WTC11 (cell line): ENCODE measurements around the gene FGF22. TPM values are rescaled to one million over a fixed set of nuclear protein-coding genes. Genes with fewer than 3 reads are reported as not detected.

Experiments used
- ATAC-seq: fragments of 200-7000 bp; cut with Tn5 transposase; 2 replicates; pipeline ENCODE4 v1.10.0; 2021; ENCODE audit warnings: mild to moderate bottlenecking, moderate library complexity
- CTCF ChIA-PET: fragments of 300-600 bp; sonication (Branson Sonifier 250); formaldehyde crosslinking; loops from one replicate; lab custom pipeline; 2021; ENCODE audit warnings: antibody characterized with exemption; lab: Charles Lee
- POLR2A ChIA-PET: fragments of 350-600 bp; sonication (Branson Sonifier 250); formaldehyde crosslinking; loops from one replicate; lab custom pipeline; 2021; ENCODE audit warnings: antibody characterized with exemption; lab: Charles Lee
- DNase-seq: peaks from one replicate; pipeline ENCODE4 v3.0.0; 2021; ENCODE audit warnings: low spot score
- H3K27ac Mint-ChIP-seq: 2 replicates; pipeline ENCODE4 v1.8.0; 2021; ENCODE audit warnings: mixed read lengths
- H3K27me3 Mint-ChIP-seq: 2 replicates; pipeline ENCODE4 v1.8.0; 2021; ENCODE audit warnings: low read depth, mild to moderate bottlenecking, moderate library complexity, mixed read lengths
- H3K36me3 Mint-ChIP-seq: 2 replicates; pipeline ENCODE4 v1.8.0; 2021; ENCODE audit warnings: mixed read lengths
- H3K4me1 Mint-ChIP-seq: 2 replicates; pipeline ENCODE4 v1.8.0; 2022; ENCODE audit warnings: mixed read lengths
- H3K4me3 Mint-ChIP-seq: 2 replicates; pipeline ENCODE4 v1.8.0; 2021; ENCODE audit warnings: mild to moderate bottlenecking, moderate library complexity, mixed read lengths
- H3K9me3 Mint-ChIP-seq: 2 replicates; pipeline ENCODE4 v1.8.0; 2021; ENCODE audit warnings: mixed read lengths
- CBFB ChIP-seq: sonication (generic); formaldehyde crosslinking; IDR thresholded peaks from 2 replicates; pipeline ENCODE4 v1.8.1; 2022; ENCODE audit warnings: mild to moderate bottlenecking, low read depth, missing genetic modification reagents
- CREB1 ChIP-seq: sonication (generic); formaldehyde crosslinking; IDR thresholded peaks from 2 replicates; pipeline ENCODE4 v1.8.0; 2023; ENCODE audit warnings: mild to moderate bottlenecking, missing genetic modification reagents
- E2F5 ChIP-seq: sonication (generic); formaldehyde crosslinking; IDR thresholded peaks from 2 replicates; pipeline ENCODE4 v1.8.1; 2022; ENCODE audit warnings: mild to moderate bottlenecking, moderate library complexity, missing genetic modification reagents
- ERG ChIP-seq: fragments of 250-450 bp; sonication (Bioruptor Pico); IDR thresholded peaks from 2 replicates; pipeline ENCODE4 v1.8.0; 2021; ENCODE audit warnings: mild to moderate bottlenecking
- FOXK1 ChIP-seq: sonication (generic); formaldehyde crosslinking; IDR thresholded peaks from 2 replicates; pipeline ENCODE4 v1.8.0; 2022; ENCODE audit warnings: mild to moderate bottlenecking, moderate library complexity, missing genetic modification reagents
- MAX ChIP-seq: sonication (generic); formaldehyde crosslinking; IDR thresholded peaks from 2 replicates; pipeline ENCODE4 v1.8.0; 2022; ENCODE audit warnings: mild to moderate bottlenecking, missing genetic modification reagents
- MLX ChIP-seq: sonication (generic); formaldehyde crosslinking; IDR thresholded peaks from 2 replicates; pipeline ENCODE4 v1.8.1; 2023; ENCODE audit warnings: mild to moderate bottlenecking, missing genetic modification reagents, moderate library complexity
- NFATC4 ChIP-seq: fragments of 250-450 bp; sonication (Bioruptor Pico); IDR thresholded peaks from 2 replicates; pipeline ENCODE4 v1.9.0; 2021; ENCODE audit warnings: mild to moderate bottlenecking
- NR2C2 ChIP-seq: sonication (generic); formaldehyde crosslinking; IDR thresholded peaks from 2 replicates; pipeline ENCODE4 v1.8.0; 2022; ENCODE audit warnings: mild to moderate bottlenecking, missing genetic modification reagents
- RORB ChIP-seq: fragments of 250-450 bp; sonication (Bioruptor Pico); IDR thresholded peaks from 2 replicates; pipeline ENCODE4 v1.9.0; 2021; ENCODE audit warnings: mild to moderate bottlenecking
- SMAD4 ChIP-seq: sonication (generic); formaldehyde crosslinking; IDR thresholded peaks from 2 replicates; pipeline ENCODE4 v1.8.0; 2022; ENCODE audit warnings: mild to moderate bottlenecking, missing genetic modification reagents
- TEAD4 ChIP-seq: sonication (generic); formaldehyde crosslinking; IDR thresholded peaks from 2 replicates; pipeline ENCODE4 v1.8.0; 2022; ENCODE audit warnings: mild to moderate bottlenecking, missing genetic modification reagents
- TP53 ChIP-seq: sonication (generic); formaldehyde crosslinking; IDR thresholded peaks from 2 replicates; pipeline ENCODE4 v1.8.1; 2023; ENCODE audit warnings: mild to moderate bottlenecking, missing genetic modification reagents
- ZBTB21 ChIP-seq: sonication (generic); formaldehyde crosslinking; IDR thresholded peaks from 2 replicates; pipeline ENCODE4 v1.8.1; 2023; ENCODE audit warnings: mild to moderate bottlenecking, missing genetic modification reagents, borderline replicate concordance
- ZMAT4 ChIP-seq: fragments of 250-450 bp; sonication (Bioruptor Pico); IDR thresholded peaks from 2 replicates; pipeline ENCODE4 v1.9.0; 2021; ENCODE audit warnings: mild to moderate bottlenecking
- ZNF219 ChIP-seq: sonication (generic); formaldehyde crosslinking; IDR thresholded peaks from 2 replicates; pipeline ENCODE4 v1.8.0; 2023; ENCODE audit warnings: missing genetic modification reagents, mild to moderate bottlenecking, borderline replicate concordance
- ZNF263 ChIP-seq: sonication (generic); formaldehyde crosslinking; IDR thresholded peaks from 2 replicates; pipeline ENCODE4 v1.8.1; 2022; ENCODE audit warnings: low read depth, mild to moderate bottlenecking, moderate library complexity, missing genetic modification reagents
- ZNF396 ChIP-seq: fragments of 250-450 bp; sonication (Bioruptor Pico); IDR thresholded peaks from 2 replicates; pipeline ENCODE4 v1.8.0; 2021; ENCODE audit warnings: mild to moderate bottlenecking, moderate library complexity, borderline replicate concordance
- ZNF425 ChIP-seq: fragments of 250-450 bp; sonication (Bioruptor Pico); conservative IDR thresholded peaks from 2 replicates; pipeline ENCODE4 v1.9.0; 2021; ENCODE audit warnings: mild to moderate bottlenecking
- ZNF512 ChIP-seq: sonication (generic); formaldehyde crosslinking; IDR thresholded peaks from 2 replicates; pipeline ENCODE4 v1.8.1; 2022; ENCODE audit warnings: missing genetic modification reagents, borderline replicate concordance
- total RNA-seq: library from RNA; stranded (reverse); gene quantifications from 3 replicates; pipeline ENCODE4 v1.2.3, GENCODE V29; 2021

FGF22 gene
- total RNA-seq, 1 experiment from 2014 or later, result 1.6 TPM

GRCh38 chr19:644789-645188, 5.1 kb downstream of the FGF22 start (continued):
- no peak for TF ChIP-seq ZNF512

- TF ChIP-seq ERG (no peak), FOXK1 (CRISPR knock-in tag) (no peak), E2F5 (CRISPR knock-in tag) (no peak), ZNF219 (CRISPR knock-in tag) (no peak), MLX (CRISPR knock-in tag) (no peak), ZNF425 (CRISPR knock-in tag) (no peak), ZNF396 (CRISPR knock-in tag) (no peak), NR2C2 (CRISPR knock-in tag) (no peak), CREB1 (CRISPR knock-in tag) (no peak)
- TF ChIP-seq, all 79 proteins: peak for 0
- CTCF ChIA-PET, result interaction anchor here (0.5 kb wide), 1 partner anchor 595 kb away, joined by 5 read pairs; no protein-coding TSS in a partner anchor
These were observed 6.5 kb downstream of the FGF22 start for GRCh38 chr19:645912-646778.

GRCh38 chr19:646779-647565, 7.3 kb downstream of the FGF22 start:
- Mint-ChIP-seq H3K27ac (no peak overlapping the region), H3K9me3 (no peaks in the 10 kb centered on the region), H3K36me3 (no peaks in the 10 kb centered on the region; the same call in 1 of the 2 replicates), H3K4me1 (no peaks in the 10 kb centered on the region), H3K4me3 (no peak overlapping the region), H3K27me3 (no peaks in the 10 kb centered on the region)
- DNase-seq, result no peak
- CTCF ChIA-PET, result interaction anchor here (0.5 kb wide), 1 partner anchor 594 kb away, joined by 5 read pairs; no protein-coding TSS in a partner anchor
- POLR2A ChIA-PET, result no interaction called here
- no peak for ATAC-seq
- TF ChIP-seq MLX (CRISPR knock-in tag) (no peak), CREB1 (CRISPR knock-in tag) (no peak), ERG (no peak), SMAD4 (CRISPR knock-in tag) (no peak), NFATC4 (CRISPR knock-in tag) (no peak), MAX (no peak), ZMAT4 (CRISPR knock-in tag) (no peak), ZBTB21 (CRISPR knock-in tag) (no peak), ZNF263 (CRISPR knock-in tag) (no peak), TEAD4 (no peak), CBFB (no peak), RORB (no peak), TP53 (CRISPR knock-in tag) (no peak)

More at GRCh38 chr19:645912-646778, 6.5 kb downstream of the FGF22 start:
- H3K27me3 Mint-ChIP-seq, result no peaks in the 10 kb centered on the region
- POLR2A ChIA-PET, result interaction anchor here (0.7 kb wide), 1 partner anchor 19 kb away, joined by 3 read pairs; no protein-coding TSS in a partner anchor
- no peaks in the 10 kb centered on the region for H3K4me1 Mint-ChIP-seq
- ATAC-seq (no peak), DNase-seq (no peak)
- H3K27ac Mint-ChIP-seq, result peak overlapping the region; percentile 68; the same call in 1 of the 2 replicates
- no peaks in the 10 kb centered on the region for H3K9me3 Mint-ChIP-seq
- no peak overlapping the region for H3K4me3 Mint-ChIP-seq
- no peaks in the 10 kb centered on the region; the same call in 1 of the 2 replicates for H3K36me3 Mint-ChIP-seq
